WERI-Rb-1 (cell line): ENCODE data around the gene MYOD1.

Experiments
- DNase-seq: peaks from one replicate; pipeline ENCODE4 v3.0.0-alpha.2; 2020
- H3K27ac ChIP-seq: fragments of 250-450 bp; sonication (Bioruptor Pico); 2 replicates; pipeline ENCODE4 v1.5.1; 2020; ENCODE audit warnings: mild to moderate bottlenecking, moderate library complexity
- H3K27me3 ChIP-seq: fragments of 250-450 bp; sonication (Bioruptor Pico); 2 replicates; pipeline ENCODE4 v1.5.1; 2021; ENCODE audit warnings: mild to moderate bottlenecking, low read depth, moderate library complexity; ENCODE audit not compliant: insufficient read depth, severe bottlenecking
- H3K36me3 ChIP-seq: fragments of 250-450 bp; sonication (Bioruptor Pico); 2 replicates; pipeline ENCODE4 v1.5.1; 2020; ENCODE audit warnings: mild to moderate bottlenecking, moderate library complexity
- H3K4me3 ChIP-seq: 2 replicates; pipeline ENCODE4 v1.5.1; 2011; ENCODE audit warnings: low read depth, mild to moderate bottlenecking, control low read depth, low read length
- H3K9me3 ChIP-seq: fragments of 250-450 bp; sonication (Bioruptor Pico); 2 replicates; pipeline ENCODE4 v1.5.1; 2021; ENCODE audit warnings: mild to moderate bottlenecking, moderate library complexity; ENCODE audit not compliant: severe bottlenecking
- TF ChIP-seq, protein P1 (sequence below): IDR thresholded peaks from 2 replicates; pipeline ENCODE4 v1.5.1; 2011; ENCODE audit warnings: low read depth, mild to moderate bottlenecking, control low read depth, inconsistent platforms, low read length

MYOD1 gene

DNA sequence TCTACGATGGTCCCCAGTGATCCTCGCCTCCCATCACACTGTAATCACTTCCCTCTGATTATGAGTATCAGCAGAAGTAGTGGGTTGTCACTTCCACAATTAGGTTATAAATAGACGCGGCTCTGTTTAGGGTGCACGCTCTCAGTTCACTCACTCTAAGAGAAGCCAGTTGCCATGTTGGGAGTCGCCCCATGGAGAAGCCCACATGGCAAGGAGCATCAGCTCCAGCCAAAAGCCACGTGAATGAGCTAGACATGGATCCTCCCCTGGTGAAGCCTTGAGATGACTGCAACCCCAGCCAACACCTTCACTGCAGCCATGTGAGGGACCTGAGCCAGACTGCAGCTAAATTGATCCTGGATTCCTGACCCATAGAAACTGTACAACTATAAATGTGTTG, 26.4 kb upstream of the MYOD1 start:
- Histone ChIP-seq H3K36me3 (no peaks in the 10 kb centered on the region), H3K27ac (no peak overlapping the region), H3K27me3 (no peaks in the 10 kb centered on the region), H3K4me3 (no peak overlapping the region), H3K9me3 (peaks cover 8% of the 10 kb centered on the region)
- no peak for DNase-seq
- TF ChIP-seq, protein P1, sequence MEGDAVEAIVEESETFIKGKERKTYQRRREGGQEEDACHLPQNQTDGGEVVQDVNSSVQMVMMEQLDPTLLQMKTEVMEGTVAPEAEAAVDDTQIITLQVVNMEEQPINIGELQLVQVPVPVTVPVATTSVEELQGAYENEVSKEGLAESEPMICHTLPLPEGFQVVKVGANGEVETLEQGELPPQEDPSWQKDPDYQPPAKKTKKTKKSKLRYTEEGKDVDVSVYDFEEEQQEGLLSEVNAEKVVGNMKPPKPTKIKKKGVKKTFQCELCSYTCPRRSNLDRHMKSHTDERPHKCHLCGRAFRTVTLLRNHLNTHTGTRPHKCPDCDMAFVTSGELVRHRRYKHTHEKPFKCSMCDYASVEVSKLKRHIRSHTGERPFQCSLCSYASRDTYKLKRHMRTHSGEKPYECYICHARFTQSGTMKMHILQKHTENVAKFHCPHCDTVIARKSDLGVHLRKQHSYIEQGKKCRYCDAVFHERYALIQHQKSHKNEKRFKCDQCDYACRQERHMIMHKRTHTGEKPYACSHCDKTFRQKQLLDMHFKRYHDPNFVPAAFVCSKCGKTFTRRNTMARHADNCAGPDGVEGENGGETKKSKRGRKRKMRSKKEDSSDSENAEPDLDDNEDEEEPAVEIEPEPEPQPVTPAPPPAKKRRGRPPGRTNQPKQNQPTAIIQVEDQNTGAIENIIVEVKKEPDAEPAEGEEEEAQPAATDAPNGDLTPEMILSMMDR, result no peak

DNA sequence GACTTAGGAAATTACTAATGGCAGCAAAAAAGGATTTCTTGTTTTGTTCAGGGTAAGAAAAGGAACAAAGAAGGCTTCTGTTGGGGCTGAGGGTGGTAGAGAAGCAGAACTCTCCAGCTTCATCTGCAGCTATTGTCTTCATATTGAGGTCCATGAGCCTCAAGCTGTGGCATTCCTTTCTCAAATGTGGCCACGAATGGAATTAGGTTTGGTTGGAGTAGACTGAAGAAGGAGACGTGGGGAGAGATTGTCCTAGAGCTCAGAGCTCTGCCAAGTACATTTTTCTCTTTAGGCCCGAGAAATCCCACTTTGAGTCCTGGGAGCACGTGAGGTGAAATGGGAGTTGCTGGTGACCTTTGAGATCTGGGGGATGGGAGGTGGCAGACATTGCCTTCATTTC, 25.8 kb upstream of the MYOD1 start:
- TF ChIP-seq, protein P1, result no peak
- Histone ChIP-seq H3K27ac (no peak overlapping the region), H3K27me3 (no peaks in the 10 kb centered on the region), H3K36me3 (no peaks in the 10 kb centered on the region), H3K9me3 (peaks cover 9% of the 10 kb centered on the region), H3K4me3 (no peak overlapping the region)
- no peak for DNase-seq

DNA sequence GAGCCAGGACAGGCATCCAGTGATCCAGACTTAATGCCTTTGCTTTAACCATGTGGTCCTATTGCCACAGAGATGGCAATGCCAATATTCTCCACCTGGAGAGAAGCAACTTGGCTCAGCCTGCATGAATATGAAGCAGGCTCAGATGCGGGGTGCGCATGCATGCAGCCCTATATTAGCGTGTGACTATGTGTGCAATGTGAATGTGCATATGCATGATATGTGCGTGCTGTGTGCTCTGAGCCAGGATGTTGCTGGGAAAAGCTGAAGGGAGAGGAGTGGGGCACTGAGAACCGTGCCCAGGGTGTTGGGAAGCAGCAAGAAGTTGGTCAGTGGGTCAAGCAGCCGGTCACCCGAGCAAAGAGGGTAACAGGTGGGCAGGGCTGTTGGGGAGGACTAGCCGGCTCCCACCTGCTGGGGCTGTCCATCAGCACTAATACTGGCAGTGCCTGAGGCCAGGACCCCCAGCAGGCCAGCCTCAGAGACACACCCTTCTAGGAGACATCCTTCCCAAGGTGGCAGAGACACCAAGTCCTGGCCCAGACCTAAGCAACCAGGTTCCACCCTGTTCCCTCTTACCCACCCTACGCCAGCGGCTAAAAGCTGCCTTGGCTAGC, 24.8 kb upstream of the MYOD1 start:
- Histone ChIP-seq H3K27ac (no peak overlapping the region), H3K4me3 (no peak overlapping the region), H3K36me3 (no peaks in the 10 kb centered on the region), H3K27me3 (no peaks in the 10 kb centered on the region), H3K9me3 (peaks cover 18% of the 10 kb centered on the region)
- TF ChIP-seq, protein P1, result no peak
- DNase-seq, result no peak

DNA sequence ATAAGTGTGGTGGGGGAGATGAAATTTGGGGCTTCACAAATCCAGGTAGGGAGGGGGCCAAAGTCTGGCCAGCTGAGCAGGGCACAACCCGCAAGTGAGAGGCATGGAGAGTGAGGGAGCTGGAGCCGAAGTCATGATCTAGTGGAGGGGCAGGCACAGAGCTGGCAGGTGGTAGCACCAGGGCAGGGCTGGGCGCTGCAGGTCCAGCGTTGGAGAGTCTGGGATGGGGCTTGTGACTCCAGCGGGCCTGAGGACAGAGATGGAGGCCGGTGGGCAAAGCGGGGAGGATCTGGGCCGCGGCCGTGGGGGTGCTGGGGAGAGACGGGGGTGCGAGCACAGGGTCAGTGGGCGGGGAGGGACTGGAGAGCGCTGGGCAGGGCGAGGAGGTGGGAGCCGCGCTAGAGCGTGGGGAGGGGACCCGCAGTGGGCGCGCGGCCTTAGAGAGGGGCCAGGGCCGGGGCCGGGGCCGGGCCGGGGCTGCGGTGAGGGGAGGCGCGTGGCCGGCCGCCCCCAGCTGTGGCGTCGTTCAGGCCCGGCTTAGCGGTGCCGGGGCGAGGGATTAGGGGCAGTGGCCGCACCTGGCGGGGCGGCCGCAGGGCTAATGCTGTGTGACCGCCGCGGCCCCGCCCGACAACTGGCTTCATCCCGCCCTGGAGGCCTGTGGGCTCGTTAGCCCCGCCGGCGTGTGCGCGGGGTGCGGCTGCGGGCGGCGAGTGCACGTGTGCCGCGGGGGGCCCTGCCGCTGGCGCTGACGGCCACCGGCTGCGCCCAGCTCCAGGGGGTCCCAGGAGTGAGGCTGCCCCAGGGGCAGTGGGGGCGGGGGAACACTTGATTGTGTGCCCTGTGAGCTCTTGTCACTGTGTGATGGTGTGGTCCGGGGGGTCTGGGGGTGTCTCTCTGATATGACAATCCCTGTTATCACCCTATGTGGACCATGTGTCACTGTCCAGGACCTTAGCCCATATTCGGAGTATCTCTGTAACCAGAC, 23.6 kb upstream of the MYOD1 start:
- Histone ChIP-seq H3K27me3 (no peaks in the 10 kb centered on the region), H3K36me3 (no peaks in the 10 kb centered on the region), H3K9me3 (peaks cover 20% of the 10 kb centered on the region), H3K4me3 (no peak overlapping the region), H3K27ac (no peak overlapping the region)
- DNase-seq, result no peak
- TF ChIP-seq, protein P1, result no peak

DNA sequence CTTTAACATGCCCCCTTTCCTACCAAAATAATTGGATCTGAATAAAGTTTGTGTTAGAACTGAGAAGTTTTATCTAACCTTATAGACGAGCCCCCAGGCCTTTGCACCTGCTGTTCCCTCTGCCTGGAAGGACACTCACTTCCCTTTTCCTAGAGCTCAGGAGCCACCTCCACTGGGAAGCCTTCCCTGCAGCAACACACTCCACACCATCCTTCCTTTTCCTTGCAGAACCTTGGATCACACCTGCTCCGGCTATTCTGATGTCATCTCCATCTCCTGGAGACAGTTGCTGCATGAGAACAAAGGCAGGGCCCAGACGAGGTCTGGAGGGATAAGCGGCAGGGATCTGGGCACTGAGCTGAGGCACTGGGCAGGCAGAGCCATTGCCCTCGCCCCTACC, 22.6 kb upstream of the MYOD1 start:
- Histone ChIP-seq H3K36me3 (no peaks in the 10 kb centered on the region), H3K4me3 (no peak overlapping the region), H3K27ac (no peak overlapping the region), H3K27me3 (no peaks in the 10 kb centered on the region), H3K9me3 (peaks cover 20% of the 10 kb centered on the region)
- TF ChIP-seq, protein P1, result no peak
- DNase-seq, result no peak
